ENCODE results near the gene FREY1.

FREY1 gene

GRCh38 chr11:45918331-45918941 lies 11.4 kb upstream of the FREY1 start (continued):
- no peak for TF ChIP-seq TCF7L2 (IDR thresholded peaks at IDR 0.05; ENCODE audit: borderline replicate concordance, low read depth, low read length)
- no peak for TF ChIP-seq ZNF580 (tag by site-specific recombination; IDR thresholded peaks at IDR 0.05)
- no peak for TF ChIP-seq ZNF843 (tag by site-specific recombination; IDR thresholded peaks at IDR 0.05)
- no peak for TF ChIP-seq ZNF514 (tag by site-specific recombination; IDR thresholded peaks at IDR 0.05)
- TF ChIP-seq KLF9 (tag by site-specific recombination; IDR thresholded peaks at IDR 0.05; ENCODE audit: low read depth), result peak; percentile 76
- TF ChIP-seq ZBTB8A (tag by site-specific recombination; IDR thresholded peaks at IDR 0.05), result peak; percentile 94
- TF ChIP-seq ZNF2 (tag by site-specific recombination; IDR thresholded peaks at IDR 0.05), result no peak
- no peak for TF ChIP-seq ZNF169 (tag by site-specific recombination; IDR thresholded peaks at IDR 0.05)
- TF ChIP-seq ZNF558 (tag by site-specific recombination; IDR thresholded peaks at IDR 0.05), result no peak
- no peak for TF ChIP-seq ZNF175 (tag by site-specific recombination; IDR thresholded peaks at IDR 0.05)
- no peak for TF ChIP-seq ZNF645 (tag by site-specific recombination; IDR thresholded peaks at IDR 0.05)
- TF ChIP-seq ZNF585B (tag by site-specific recombination; IDR thresholded peaks at IDR 0.05), result no peak
- TF ChIP-seq ZSCAN4 (tag by site-specific recombination; IDR thresholded peaks at IDR 0.05), result no peak
- no peak for TF ChIP-seq ZSCAN16 (tag by site-specific recombination; IDR thresholded peaks at IDR 0.05)
- no peak for TF ChIP-seq ZNF549 (tag by site-specific recombination; IDR thresholded peaks at IDR 0.05)
- TF ChIP-seq ZNF292 (tag by site-specific recombination; IDR thresholded peaks at IDR 0.05; ENCODE audit: borderline replicate concordance, low read depth), result no peak
- TF ChIP-seq HOXD13 (CRISPR knock-in tag; IDR thresholded peaks at IDR 0.05; ENCODE audit: borderline replicate concordance), result no peak
- no peak for TF ChIP-seq TSHZ1 (tag by site-specific recombination; IDR thresholded peaks at IDR 0.05; ENCODE audit: borderline replicate concordance)
- TF ChIP-seq ZNF426 (tag by site-specific recombination; IDR thresholded peaks at IDR 0.05), result no peak
- TF ChIP-seq ZNF214 (tag by site-specific recombination; IDR thresholded peaks at IDR 0.05; ENCODE audit: borderline replicate concordance), result no peak
- no peak for TF ChIP-seq ZNF398 (tag by site-specific recombination; IDR thresholded peaks at IDR 0.05)
- TF ChIP-seq PRDM6 (tag by site-specific recombination; IDR thresholded peaks at IDR 0.05), result no peak
- TF ChIP-seq ZNF571 (tag by site-specific recombination; IDR thresholded peaks at IDR 0.05), result no peak
- TF ChIP-seq ZNF792 (tag by site-specific recombination; IDR thresholded peaks at IDR 0.05), result no peak
- TF ChIP-seq MEIS1 (CRISPR knock-in tag; IDR thresholded peaks at IDR 0.05; ENCODE audit: borderline replicate concordance), result no peak
- no peak for TF ChIP-seq GFI1B (tag by site-specific recombination; IDR thresholded peaks at IDR 0.05)
- TF ChIP-seq ZNF768 (tag by site-specific recombination; IDR thresholded peaks at IDR 0.05), result no peak
- TF ChIP-seq ZNF560 (tag by site-specific recombination; IDR thresholded peaks at IDR 0.05; ENCODE audit: borderline replicate concordance), result no peak
- no peak for TF ChIP-seq MYNN (tag by site-specific recombination; IDR thresholded peaks at IDR 0.05; ENCODE audit: borderline replicate concordance)
- no peak for TF ChIP-seq ZNF391 (tag by site-specific recombination; IDR thresholded peaks at IDR 0.05; ENCODE audit: borderline replicate concordance, low read depth)
- TF ChIP-seq ZFP37 (tag by site-specific recombination; IDR thresholded peaks at IDR 0.05), result no peak
- no peak for TF ChIP-seq ZFP69B (tag by site-specific recombination; IDR thresholded peaks at IDR 0.05)

Measured in HEK293 (cell line).